GM08714 (cell line): ENCODE measurements around the gene PGS1.
"Not testable (repeated sequence)": the region's sequence is repeated elsewhere in the genome, so short reads cannot be mapped to it uniquely, and the experiment has no call there.

Experiments
- H3K4me3 ChIP-seq: fragments of 200-500 bp; sonication (Bioruptor generic); 2 replicates; pipeline ENCODE4 v1.5.1; 2014; ENCODE audit warnings: mild to moderate bottlenecking, low read length, inconsistent platforms
- ZNF274 ChIP-seq: IDR thresholded peaks from 2 replicates; pipeline ENCODE4 v1.6.1; 2012; ENCODE audit warnings: mild to moderate bottlenecking, low read depth, low read length

PGS1 gene

DNA sequence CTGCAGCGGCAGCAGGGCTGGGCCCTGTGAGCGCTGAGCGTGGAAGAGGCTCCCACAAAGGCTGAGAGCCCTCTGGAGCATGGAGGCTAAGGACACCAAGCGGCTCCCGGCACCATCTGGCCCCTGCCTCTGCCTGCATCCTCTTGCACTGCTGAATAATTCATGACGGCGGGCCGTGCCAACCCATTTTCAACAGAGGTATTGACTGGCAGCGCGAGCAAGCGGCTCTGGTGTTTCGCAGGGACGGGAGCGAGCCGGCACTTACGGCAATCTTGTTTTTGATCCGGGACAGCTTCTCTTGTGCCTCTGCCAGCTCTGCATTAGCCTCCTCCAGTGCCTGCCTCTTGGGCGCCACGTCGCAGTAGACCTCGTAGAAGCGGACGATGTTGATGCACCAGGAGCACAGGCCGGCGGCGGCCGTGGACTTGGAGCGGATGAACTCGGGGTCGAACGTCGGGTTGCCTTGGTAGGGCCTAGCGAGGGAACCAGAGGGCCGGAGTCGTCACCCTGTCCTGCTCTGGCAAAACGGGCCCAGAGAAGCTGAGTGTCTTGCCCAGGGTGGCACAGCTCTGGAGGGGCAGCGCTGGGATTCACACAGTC is 80.4 kb downstream of the PGS1 start:
- H3K4me3 ChIP-seq: no peak overlapping the region
- TF ChIP-seq ZNF274: no peak

DNA sequence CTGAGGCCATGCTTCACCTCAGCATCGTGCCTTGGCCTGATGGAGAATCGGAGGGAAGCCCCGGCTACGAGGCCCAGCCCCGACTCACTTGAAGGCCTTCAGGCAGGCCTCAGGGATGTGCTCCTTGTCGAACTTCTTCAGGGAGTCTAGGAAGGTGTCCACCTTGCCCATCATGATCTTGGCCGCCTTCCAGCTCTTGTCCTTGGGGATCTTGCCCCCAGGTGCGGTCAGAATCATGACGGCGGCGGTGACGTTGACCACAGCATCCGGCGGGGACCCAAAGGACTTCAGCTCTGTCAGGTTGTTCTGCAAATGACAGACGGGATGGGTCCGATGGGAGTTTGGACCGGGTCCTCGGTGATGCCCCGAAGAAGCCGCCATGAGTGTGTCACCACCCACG is 81.2 kb downstream of the PGS1 start:
- TF ChIP-seq ZNF274: no peak
- no peak overlapping the region for H3K4me3 ChIP-seq

DNA sequence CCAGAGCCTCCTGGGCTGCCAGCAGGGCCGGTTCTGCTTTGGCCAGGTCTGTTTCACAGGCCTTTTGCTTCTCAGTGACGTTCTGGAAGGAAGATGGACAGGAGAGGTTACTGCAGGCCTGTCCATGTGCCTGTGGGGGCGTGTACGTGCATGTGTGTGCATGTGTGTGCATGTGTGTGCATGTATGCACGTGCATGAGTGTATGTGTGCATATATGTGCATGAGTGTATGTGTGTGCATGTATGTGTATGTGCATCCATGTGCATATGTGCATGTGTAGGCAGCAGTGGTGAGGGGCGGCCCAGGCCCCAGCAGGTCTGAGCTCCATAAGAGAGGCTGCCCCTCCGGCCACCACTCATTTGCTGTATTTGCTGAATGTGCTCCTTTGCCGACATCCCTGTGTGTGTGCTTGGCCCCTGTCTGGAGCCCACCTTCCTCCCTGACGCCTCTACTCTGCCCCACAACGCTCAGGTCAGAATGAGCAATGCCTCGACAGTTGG is 81.8 kb downstream of the PGS1 start:
- H3K4me3 ChIP-seq: no peak overlapping the region
- TF ChIP-seq ZNF274: no peak

- no peak for TF ChIP-seq ZNF274
- H3K4me3 ChIP-seq: no peak overlapping the region
Observed at GRCh38 chr17:78460951-78461798, 82.7 kb downstream of the PGS1 start.

GRCh38 chr17:78461799-78462053 is 83.3 kb downstream of the PGS1 start:
- TF ChIP-seq ZNF274: no peak
- H3K4me3 ChIP-seq: no peak overlapping the region

- no peak for TF ChIP-seq ZNF274
Observed at GRCh38 chr17:78462148-78462547, 83.7 kb downstream of the PGS1 start.

GRCh38 chr17:78466109-78466785 is 87.8 kb downstream of the PGS1 start:
- H3K4me3 ChIP-seq: not testable (repeated sequence)

More at GRCh38 chr17:78462148-78462547, 83.7 kb downstream of the PGS1 start:
- H3K4me3 ChIP-seq: no peak overlapping the region

DNA sequence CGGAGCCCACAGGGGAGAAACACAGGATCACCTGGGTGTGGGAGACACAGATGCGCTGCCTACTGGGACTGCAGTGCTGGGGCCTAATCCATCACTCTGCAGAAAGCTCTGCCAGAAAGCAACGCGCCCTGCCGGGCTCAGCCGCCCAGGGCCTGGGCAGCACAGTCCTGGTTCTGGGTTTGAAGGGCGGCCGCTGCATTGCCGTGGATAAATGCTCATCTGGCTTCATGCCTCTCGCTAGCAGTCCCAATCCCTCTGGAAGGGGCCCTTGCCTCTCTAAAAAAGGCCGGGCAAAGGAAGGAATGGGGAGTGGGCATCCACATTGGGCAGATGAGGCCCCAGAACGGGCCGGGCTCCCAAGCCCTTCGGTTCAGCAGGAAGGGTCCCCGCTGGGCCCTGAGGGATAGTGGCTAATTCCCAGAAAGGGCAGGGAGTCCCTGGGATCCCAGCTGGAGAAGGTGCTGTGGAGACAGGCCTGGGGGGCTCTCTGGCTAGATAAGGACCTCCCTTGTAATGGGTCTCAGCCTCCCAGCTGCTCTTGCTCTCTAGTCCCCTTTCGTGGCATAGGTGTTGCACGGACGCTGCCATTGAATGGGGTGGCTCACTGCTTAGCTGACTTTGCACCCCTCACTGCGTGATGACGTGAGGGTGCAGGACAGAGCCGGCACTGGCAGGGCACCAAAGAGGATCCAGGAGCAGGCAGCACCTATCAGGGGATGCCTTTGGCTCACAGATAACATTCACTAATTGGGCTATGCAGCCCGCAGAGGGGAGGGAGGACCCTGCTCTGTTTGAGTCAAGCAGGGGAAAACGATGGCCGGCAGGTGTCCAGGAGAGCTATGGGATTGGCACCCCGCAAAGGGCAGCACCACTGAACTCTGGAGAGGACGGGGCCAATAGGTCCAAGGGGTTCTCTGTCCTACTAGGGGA is 88.6 kb downstream of the PGS1 start:
- no peak overlapping the region for H3K4me3 ChIP-seq
- TF ChIP-seq ZNF274: no peak

- no peak for TF ChIP-seq ZNF274
- H3K4me3 ChIP-seq: no peak overlapping the region
Observed at GRCh38 chr17:78468366-78468765, 89.9 kb downstream of the PGS1 start.

GRCh38 chr17:78469443-78469842 is 91.0 kb downstream of the PGS1 start:
- no peak for TF ChIP-seq ZNF274
- H3K4me3 ChIP-seq: no peak overlapping the region

GRCh38 chr17:78471635-78472034 is 93.2 kb downstream of the PGS1 start:
- H3K4me3 ChIP-seq: no peak overlapping the region

GRCh38 chr17:78472035-78472905 is 93.8 kb downstream of the PGS1 start:
- H3K4me3 ChIP-seq: no peak overlapping the region
- TF ChIP-seq ZNF274: no peak

More at GRCh38 chr17:78471635-78472034, 93.2 kb downstream of the PGS1 start:
- TF ChIP-seq ZNF274: no peak

- no peak overlapping the region for H3K4me3 ChIP-seq
- TF ChIP-seq ZNF274: no peak
Observed at GRCh38 chr17:78473951-78474613, 95.6 kb downstream of the PGS1 start.
